HEK293T (cell line): ENCODE results near the gene FAIM.
"Not testable (repeated sequence)": the region's sequence is repeated elsewhere in the genome, so short reads cannot be mapped to it uniquely, and the experiment has no call there.

Experiments
- CTCF ChIA-PET: fragments of 350-600 bp; formaldehyde crosslinking; extraction: SDS; loops from one replicate; lab custom pipeline; 2021; ENCODE audit warnings: antibody characterized with exemption, inconsistent platforms; lab: Yijun Ruan, JAX
- POLR2A ChIA-PET: fragments of 350-600 bp; formaldehyde crosslinking; extraction: SDS; loops from one replicate; lab custom pipeline; 2020; ENCODE audit warnings: antibody characterized with exemption, inconsistent platforms; lab: Yijun Ruan, JAX
- DNase-seq: peaks from one replicate; pipeline ENCODE4 v3.0.0; 2012; ENCODE audit warnings: mixed read lengths; ENCODE audit errors: extremely low spot score
- ARNT ChIP-seq: fragments of 450-650 bp; IDR thresholded peaks from 2 replicates; pipeline ENCODE4 v1.6.1; 2017; ENCODE audit warnings: mild to moderate bottlenecking
- BHLHE40 ChIP-seq: fragments of 450-650 bp; IDR thresholded peaks from 2 replicates; pipeline ENCODE4 v1.6.1; 2016; ENCODE audit warnings: mild to moderate bottlenecking, moderate library complexity, borderline replicate concordance
- CTBP1 ChIP-seq: fragments of 450-650 bp; IDR thresholded peaks from 2 replicates; pipeline ENCODE4 v1.6.1; 2016; ENCODE audit warnings: borderline replicate concordance
- ELF4 ChIP-seq: fragments of 450-650 bp; IDR thresholded peaks from 2 replicates; pipeline ENCODE4 v1.6.1; 2017; ENCODE audit warnings: antibody characterized with exemption
- FOXA1 ChIP-seq: fragments of 450-650 bp; IDR thresholded peaks from 2 replicates; pipeline ENCODE4 v1.6.1; 2016; ENCODE audit warnings: mild to moderate bottlenecking
- FOXK2 ChIP-seq: fragments of 450-650 bp; IDR thresholded peaks from 2 replicates; pipeline ENCODE4 v1.6.1; 2016; ENCODE audit warnings: mild to moderate bottlenecking
- FOXM1 ChIP-seq: fragments of 450-650 bp; IDR thresholded peaks from 2 replicates; pipeline ENCODE4 v1.6.1; 2017; ENCODE audit warnings: mild to moderate bottlenecking, borderline replicate concordance
- HDGF ChIP-seq: fragments of 450-650 bp; IDR thresholded peaks from 2 replicates; pipeline ENCODE4 v1.6.1; 2017; ENCODE audit warnings: antibody characterized with exemption, borderline replicate concordance
- L3MBTL2 ChIP-seq: fragments of 450-650 bp; conservative IDR thresholded peaks from 2 replicates; pipeline ENCODE4 v1.6.1; 2016; ENCODE audit warnings: mild to moderate bottlenecking
- LEF1 ChIP-seq: fragments of 450-650 bp; IDR thresholded peaks from 2 replicates; pipeline ENCODE4 v1.6.1; 2017; ENCODE audit warnings: mild to moderate bottlenecking, borderline replicate concordance
- NFRKB ChIP-seq: fragments of 450-650 bp; IDR thresholded peaks from 2 replicates; pipeline ENCODE4 v1.6.1; 2016; ENCODE audit warnings: mild to moderate bottlenecking, moderate library complexity
- SP1 ChIP-seq: fragments of 450-650 bp; IDR thresholded peaks from 2 replicates; pipeline ENCODE4 v1.6.1; 2017
- SUZ12 ChIP-seq: fragments of 450-650 bp; IDR thresholded peaks from 2 replicates; pipeline ENCODE4 v1.6.1; 2016; ENCODE audit warnings: mild to moderate bottlenecking
- TARDBP ChIP-seq: fragments of 450-650 bp; IDR thresholded peaks from 2 replicates; pipeline ENCODE4 v1.6.1; 2016
- ZNF384 ChIP-seq: fragments of 450-650 bp; IDR thresholded peaks from 2 replicates; pipeline ENCODE4 v1.6.1; 2016
- TF ChIP-seq, protein P1 (sequence below): fragments of 450-650 bp; IDR thresholded peaks from 2 replicates; pipeline ENCODE4 v1.6.1; 2016

Gene FAIM

DNA sequence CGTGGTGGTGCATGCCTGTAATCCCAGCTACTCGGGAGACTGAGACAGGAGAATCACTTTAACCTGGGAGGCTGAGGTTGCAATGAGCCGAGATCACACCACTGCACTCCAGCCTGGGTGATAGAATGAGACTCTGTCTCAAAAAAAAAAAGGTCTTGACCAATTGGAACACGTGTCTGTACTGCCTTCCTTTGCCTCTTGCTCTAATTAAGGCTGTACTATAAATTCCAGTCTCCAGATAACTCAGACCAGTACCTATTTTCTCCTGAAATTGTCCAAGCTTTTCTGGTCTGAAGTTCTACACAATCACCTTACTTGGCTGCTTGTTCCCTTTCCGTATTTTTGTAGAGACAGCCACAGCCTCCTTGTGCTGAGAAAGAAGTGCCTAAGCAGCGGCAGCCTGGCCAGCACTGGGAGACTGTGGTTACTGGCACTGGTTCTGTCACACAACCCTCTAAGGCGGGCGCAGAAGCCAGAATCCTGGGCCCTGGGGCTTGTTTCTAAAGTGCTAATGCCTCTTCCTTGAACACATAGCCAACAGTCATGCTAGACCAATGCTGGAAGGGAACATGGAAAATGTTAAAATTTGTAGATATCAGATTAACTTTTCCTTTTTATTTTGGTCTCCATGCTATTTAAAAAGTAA lies 8.3 kb upstream of the FAIM start:
- ChIA-PET POLR2A (no interaction called here), CTCF (no interaction called here)
- DNase-seq = no peak
- no peak for TF ChIP-seq FOXK2
- no peak for TF ChIP-seq NFRKB
- no peak for TF ChIP-seq CTBP1
- TF ChIP-seq SUZ12 = no peak
- no peak for TF ChIP-seq FOXM1
- TF ChIP-seq BHLHE40 = no peak

DNA sequence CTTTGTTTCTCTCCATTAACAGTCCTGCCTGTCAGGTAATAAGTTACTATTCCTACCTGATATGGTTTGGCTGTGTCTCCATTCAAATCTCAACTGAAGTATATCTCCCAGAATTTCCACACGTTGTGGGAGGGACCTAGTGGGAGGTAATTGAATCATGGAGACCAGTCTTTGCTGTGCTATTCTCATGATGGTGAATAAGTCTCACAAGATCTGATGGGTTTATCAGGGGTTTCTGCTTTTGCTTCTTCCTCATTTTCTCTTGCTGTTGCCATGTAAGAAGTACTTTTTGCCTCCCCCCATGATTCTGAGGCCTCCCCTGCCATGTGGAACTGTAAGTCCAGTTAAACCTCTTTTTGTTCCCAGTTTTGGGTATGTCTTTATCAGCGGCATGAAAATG lies 6.9 kb upstream of the FAIM start:
- POLR2A ChIA-PET, CTCF ChIA-PET, DNase-seq: not testable (repeated sequence)

DNA sequence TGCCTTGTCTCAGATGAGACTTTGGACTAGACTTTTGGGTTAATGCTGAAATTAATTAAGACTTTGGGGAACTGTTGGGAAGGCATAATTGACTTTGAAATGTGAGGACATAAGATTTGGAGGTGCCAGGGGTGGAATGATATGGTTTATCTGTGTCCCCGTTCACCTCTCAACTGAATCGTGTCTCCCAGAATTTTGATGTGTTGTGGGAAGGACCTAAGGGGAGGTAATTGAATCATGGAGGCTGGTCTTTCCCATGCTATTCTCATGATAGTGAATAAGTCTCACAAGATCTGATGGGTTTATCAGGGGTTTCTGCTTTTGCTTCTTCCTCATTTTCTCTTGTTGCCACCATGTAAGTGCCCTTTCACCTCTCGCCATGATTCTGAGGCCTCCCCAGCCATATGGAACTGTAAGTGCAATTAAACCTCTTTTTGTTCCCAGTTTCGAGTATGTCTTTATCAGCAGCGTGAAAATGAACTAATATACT lies 4.4 kb upstream of the FAIM start:
- CTCF ChIA-PET, POLR2A ChIA-PET, DNase-seq: not testable (repeated sequence)

DNA sequence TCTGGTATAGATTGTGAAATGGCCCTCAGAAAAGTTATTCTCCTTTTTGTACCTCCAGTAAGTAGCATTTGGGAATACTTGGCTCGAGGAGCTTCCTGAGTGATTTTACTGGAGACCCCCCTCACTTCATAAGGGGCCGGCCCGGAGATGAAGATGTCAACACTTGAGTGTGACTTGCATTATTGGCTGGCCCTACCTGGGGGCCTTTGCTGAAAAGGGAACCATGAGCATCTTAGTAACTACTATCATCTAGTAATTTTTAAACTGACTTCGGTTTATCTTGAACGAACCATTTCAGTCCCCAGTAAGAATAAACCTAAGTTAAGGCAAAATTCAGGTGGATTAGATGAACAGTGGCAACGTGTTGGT lies 1.3 kb downstream of the FAIM start:
- ChIA-PET CTCF (no interaction called here), POLR2A (interaction anchor here (1.0 to 2.7 kb wide), 3 partner anchors 15 to 326 kb away, joined by 3 to 15 read pairs (median 3); partner anchors contain the start of gene CEP70)
- TF ChIP-seq FOXM1 = no peak
- TF ChIP-seq FOXK2 = no peak
- no peak for TF ChIP-seq ARNT
- no peak for TF ChIP-seq LEF1
- TF ChIP-seq ZNF384 = no peak
- no peak for TF ChIP-seq SUZ12
- TF ChIP-seq CTBP1 = no peak
- TF ChIP-seq HDGF = no peak
- DNase-seq = no peak

DNA sequence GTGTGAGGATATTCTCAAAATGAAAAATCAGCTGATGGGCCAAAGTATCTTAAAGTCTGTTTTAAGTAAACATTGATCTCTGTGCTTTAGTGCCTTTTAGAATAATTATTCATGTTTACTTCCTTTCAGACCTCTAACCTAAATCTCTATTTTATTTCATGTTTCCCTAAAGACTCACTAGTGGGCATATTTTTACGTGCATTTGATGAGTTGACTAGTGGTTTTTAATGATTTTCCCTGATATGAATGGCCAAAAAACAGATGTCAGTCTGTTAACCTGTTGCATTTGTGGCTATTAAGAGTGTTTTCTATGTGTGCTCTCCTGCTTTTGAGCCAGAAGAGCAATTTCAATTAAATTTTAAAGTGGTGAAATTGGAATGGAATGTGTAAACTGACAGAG lies 6.9 kb downstream of the FAIM start:
- no peak for DNase-seq
- TF ChIP-seq FOXM1 = no peak
- no peak for TF ChIP-seq ARNT
- no peak for TF ChIP-seq FOXA1
- no peak for TF ChIP-seq SUZ12
- TF ChIP-seq FOXK2 = no peak
- TF ChIP-seq NFRKB = no peak
- TF ChIP-seq, protein P1, sequence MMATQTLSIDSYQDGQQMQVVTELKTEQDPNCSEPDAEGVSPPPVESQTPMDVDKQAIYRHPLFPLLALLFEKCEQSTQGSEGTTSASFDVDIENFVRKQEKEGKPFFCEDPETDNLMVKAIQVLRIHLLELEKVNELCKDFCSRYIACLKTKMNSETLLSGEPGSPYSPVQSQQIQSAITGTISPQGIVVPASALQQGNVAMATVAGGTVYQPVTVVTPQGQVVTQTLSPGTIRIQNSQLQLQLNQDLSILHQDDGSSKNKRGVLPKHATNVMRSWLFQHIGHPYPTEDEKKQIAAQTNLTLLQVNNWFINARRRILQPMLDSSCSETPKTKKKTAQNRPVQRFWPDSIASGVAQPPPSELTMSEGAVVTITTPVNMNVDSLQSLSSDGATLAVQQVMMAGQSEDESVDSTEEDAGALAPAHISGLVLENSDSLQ = no peak
- no peak for TF ChIP-seq TARDBP
- no peak for TF ChIP-seq L3MBTL2
- TF ChIP-seq ELF4 = no peak
- no peak for TF ChIP-seq ZNF384
- no peak for TF ChIP-seq BHLHE40
- TF ChIP-seq CTBP1 = no peak
- no peak for TF ChIP-seq LEF1
- TF ChIP-seq HDGF = no peak
- TF ChIP-seq SP1 = no peak
- ChIA-PET POLR2A (no interaction called here), CTCF (no interaction called here)

DNA sequence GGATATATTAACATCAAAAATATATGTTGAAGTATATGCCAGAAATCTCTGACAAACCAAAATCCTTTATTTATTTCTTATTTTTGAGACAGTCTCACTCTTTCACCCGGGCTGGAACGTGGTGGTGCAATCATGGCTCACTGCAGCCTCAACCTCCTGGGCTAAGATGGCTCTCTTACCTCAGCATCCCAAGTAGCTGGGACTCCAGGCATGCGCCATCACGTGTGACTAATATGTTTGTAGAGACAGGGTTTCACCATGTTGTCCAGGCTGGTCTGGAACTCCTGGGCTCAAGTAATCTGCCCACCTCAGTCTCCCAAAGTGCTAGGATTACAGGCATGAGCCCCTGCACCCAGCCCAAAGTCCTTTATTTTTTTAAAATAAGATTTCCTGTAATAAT lies 11.9 kb downstream of the FAIM start:
- TF ChIP-seq SUZ12 (no peak), BHLHE40 (no peak)
- no peak for DNase-seq
- POLR2A ChIA-PET = no interaction called here
- CTCF ChIA-PET = no interaction called here

DNA sequence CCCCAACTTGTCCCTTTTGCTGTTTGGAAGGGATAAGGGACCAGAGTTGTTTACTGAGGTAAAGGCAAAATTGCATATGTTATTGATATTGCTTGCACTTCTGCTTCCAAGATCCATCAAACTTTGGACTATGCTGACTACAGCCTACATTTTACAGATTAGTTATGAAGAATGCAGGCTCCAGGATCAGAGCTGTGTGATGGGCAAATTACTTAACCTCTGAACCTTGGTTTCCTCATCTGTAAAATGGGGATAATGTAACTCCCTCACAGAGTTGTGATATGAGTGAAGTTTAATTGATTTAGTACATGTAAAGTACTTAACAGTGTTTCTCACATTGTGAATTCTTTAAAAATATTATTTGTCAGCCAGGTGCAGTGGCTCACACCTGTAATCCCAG lies 15.9 kb downstream of the FAIM start:
- POLR2A ChIA-PET = no interaction called here

More for the DNA sequence above, 15.9 kb downstream of the FAIM start:
- DNase-seq = no peak
- TF ChIP-seq TARDBP (no peak), SUZ12 (no peak), FOXA1 (no peak), FOXK2 (no peak), ELF4 (no peak), L3MBTL2 (no peak), ZNF384 (no peak), NFRKB (no peak)
- TF ChIP-seq, protein P1 = no peak
- CTCF ChIA-PET = interaction anchor here (1.0 to 1.2 kb wide), 2 partner anchors 299 to 312 kb away, joined by 3 to 5 read pairs; no protein-coding TSS in a partner anchor
